ENCODE data around the gene SLITRK3. TPM values are rescaled to one million over a fixed set of nuclear protein-coding genes. Genes with fewer than 3 reads are reported as not detected.
"Not testable (repeated sequence)": the region's sequence is repeated elsewhere in the genome, so short reads cannot be mapped to it uniquely, and the experiment has no call there.

SLITRK3 gene
- total and polyA plus RNA-seq, 4 donors: 0.03 to 0.26 (median 0.24) TPM; not detected in 1

GRCh38 chr3:165169368-165169767 lies 26.8 kb downstream of the SLITRK3 start:
- no peak overlapping the region for H3K27ac ChIP-seq (ENCODE audit: low read depth in 1 of 2, low read length in 2 of 2)
- no peaks in the 10 kb centered on the region for H3K4me1 ChIP-seq (ENCODE audit: control insufficient read depth in 1 of 2, insufficient read depth in 2 of 2, low read length in 2 of 2)
- DNase-seq (no peak), ATAC-seq (ENCODE audit: low FRiP score) (no peak)
- intact Hi-C loops (cut with DNase I): no loop called here
- WGBS, 2 donors: 86 to 91% methylated on average over 6 of the region's 6 CpGs
- H3K9me3 ChIP-seq (ENCODE audit: control insufficient read depth, low read length): no peaks in the 10 kb centered on the region
- no peaks in the 10 kb centered on the region for H3K36me3 ChIP-seq (ENCODE audit: control insufficient read depth in 1 of 2, insufficient read depth in 2 of 2, low read length in 1 of 2)
- H3K27me3 ChIP-seq (ENCODE audit: control insufficient read depth in 1 of 2, insufficient read depth in 2 of 2, low read length in 1 of 2): no peaks in the 10 kb centered on the region
- H3K4me3 ChIP-seq (ENCODE audit: low read length in 2 of 2): no peak overlapping the region

DNA sequence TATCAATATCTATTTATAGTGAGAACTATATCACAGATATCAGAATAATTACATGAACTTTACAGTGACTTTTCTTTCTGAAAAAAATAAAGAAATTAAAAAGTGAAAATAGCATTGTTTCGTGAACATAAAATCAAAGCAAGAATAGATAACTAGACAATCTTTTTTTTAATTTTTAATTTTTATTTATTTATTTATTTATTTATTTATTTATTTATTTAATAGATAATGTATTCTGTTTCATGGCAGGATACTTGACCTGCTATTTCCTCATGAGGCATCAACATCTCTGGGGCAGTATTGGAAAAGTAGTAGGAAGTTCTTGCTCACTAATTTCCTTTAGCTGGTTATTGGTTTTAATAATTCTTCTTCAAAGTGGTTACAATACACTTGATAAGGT lies 33.3 kb downstream of the SLITRK3 start:
- H3K9me3 ChIP-seq (ENCODE audit: control insufficient read depth, low read length): no peaks in the 10 kb centered on the region
- no peaks in the 10 kb centered on the region for H3K4me1 ChIP-seq (ENCODE audit: control insufficient read depth in 1 of 2, insufficient read depth in 2 of 2, low read length in 2 of 2)
- no peak overlapping the region for H3K27ac ChIP-seq (ENCODE audit: low read depth in 1 of 2, low read length in 2 of 2)
- H3K27me3 ChIP-seq (ENCODE audit: control insufficient read depth in 1 of 2, insufficient read depth in 2 of 2, low read length in 1 of 2): no peaks in the 10 kb centered on the region
- H3K36me3 ChIP-seq (ENCODE audit: control insufficient read depth in 1 of 2, insufficient read depth in 2 of 2, low read length in 1 of 2): no peaks in the 10 kb centered on the region
- no peak overlapping the region for H3K4me3 ChIP-seq (ENCODE audit: low read length in 2 of 2)
- DNase-seq (no peak), ATAC-seq (ENCODE audit: low FRiP score) (no peak)
- intact Hi-C loops (cut with DNase I): no loop called here
- 0 to 94% methylated on average over 1 of the region's 1 CpG for WGBS, 2 donors

- intact Hi-C loops (cut with DNase I): no loop called here
- Histone ChIP-seq H3K4me3 (ENCODE audit: low read length in 2 of 2) (no peak overlapping the region), H3K4me1 (ENCODE audit: control insufficient read depth in 1 of 2, insufficient read depth in 2 of 2, low read length in 2 of 2) (no peaks in the 10 kb centered on the region), H3K27me3 (ENCODE audit: control insufficient read depth in 1 of 2, insufficient read depth in 2 of 2, low read length in 1 of 2) (no peaks in the 10 kb centered on the region), H3K27ac (ENCODE audit: low read depth in 1 of 2, low read length in 2 of 2) (no peak overlapping the region), H3K36me3 (ENCODE audit: control insufficient read depth in 1 of 2, insufficient read depth in 2 of 2, low read length in 1 of 2) (no peaks in the 10 kb centered on the region), H3K9me3 (ENCODE audit: control insufficient read depth, low read length) (no peaks in the 10 kb centered on the region)
- ATAC-seq (ENCODE audit: low FRiP score) (no peak), DNase-seq (no peak)
- 14 to 30% methylated on average over 1 of the region's 1 CpG for WGBS, 2 donors
These were observed 36.3 kb downstream of the SLITRK3 start for GRCh38 chr3:165159760-165160421.

- no peaks in the 10 kb centered on the region for H3K9me3 ChIP-seq (ENCODE audit: control insufficient read depth, low read length)
- no peak overlapping the region for H3K27ac ChIP-seq (ENCODE audit: low read depth in 1 of 2, low read length in 2 of 2)
- H3K27me3 ChIP-seq (ENCODE audit: control insufficient read depth in 1 of 2, insufficient read depth in 2 of 2, low read length in 1 of 2): no peaks in the 10 kb centered on the region
- intact Hi-C loops (cut with DNase I): no loop called here
- 82% methylated on average over 2 of the region's 2 CpGs for WGBS, 2 donors
- no peaks in the 10 kb centered on the region for H3K36me3 ChIP-seq (ENCODE audit: control insufficient read depth in 1 of 2, insufficient read depth in 2 of 2, low read length in 1 of 2)
- no peak overlapping the region for H3K4me3 ChIP-seq (ENCODE audit: low read length in 2 of 2)
- H3K4me1 ChIP-seq (ENCODE audit: control insufficient read depth in 1 of 2, insufficient read depth in 2 of 2, low read length in 2 of 2): no peaks in the 10 kb centered on the region
- no peak for DNase-seq
- ATAC-seq (ENCODE audit: low FRiP score): no peak
These were observed 38.2 kb downstream of the SLITRK3 start for GRCh38 chr3:165158011-165158410.

DNA sequence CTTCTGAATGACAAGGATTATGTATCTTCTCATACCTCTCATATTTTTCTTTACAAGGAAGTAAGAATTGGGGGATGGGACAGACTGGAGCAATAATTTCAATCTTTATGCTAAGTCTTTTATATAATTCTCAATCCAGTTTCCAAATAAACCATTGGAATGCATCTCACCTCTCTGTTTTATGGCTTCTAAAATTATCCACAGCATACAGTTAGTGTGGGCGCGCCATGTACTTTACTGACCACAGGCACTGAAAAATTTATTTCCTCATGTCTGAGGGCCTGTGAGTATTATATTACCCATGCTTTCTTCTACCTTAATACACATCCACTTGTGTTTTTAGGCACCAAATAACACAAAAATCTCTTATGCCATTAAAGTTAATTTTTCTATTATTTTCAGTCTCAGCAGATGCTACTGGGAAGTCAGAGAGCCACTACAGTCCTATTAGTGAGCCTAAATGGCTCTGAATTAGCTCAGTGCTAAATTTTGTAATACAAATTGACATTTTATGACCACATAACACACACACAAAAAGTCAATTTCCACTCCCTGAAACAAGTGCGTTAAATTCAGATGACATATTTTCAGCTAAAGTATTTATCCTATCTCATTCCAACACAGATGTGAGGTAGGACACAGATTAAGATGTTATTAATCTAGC lies 39.3 kb downstream of the SLITRK3 start:
- DNase-seq (no peak), ATAC-seq (ENCODE audit: low FRiP score) (no peak)
- H3K4me1 ChIP-seq (ENCODE audit: control insufficient read depth in 1 of 2, insufficient read depth in 2 of 2, low read length in 2 of 2): no peaks in the 10 kb centered on the region
- intact Hi-C loops (cut with DNase I): no loop called here
- WGBS, 2 donors: 82 to 94% methylated on average over 3 of the region's 3 CpGs
- H3K36me3 ChIP-seq (ENCODE audit: control insufficient read depth in 1 of 2, insufficient read depth in 2 of 2, low read length in 1 of 2): no peaks in the 10 kb centered on the region
- no peaks in the 10 kb centered on the region for H3K9me3 ChIP-seq (ENCODE audit: control insufficient read depth, low read length)
- H3K27ac ChIP-seq (ENCODE audit: low read depth in 1 of 2, low read length in 2 of 2): no peak overlapping the region
- H3K27me3 ChIP-seq (ENCODE audit: control insufficient read depth in 1 of 2, insufficient read depth in 2 of 2, low read length in 1 of 2): no peaks in the 10 kb centered on the region
- no peak overlapping the region for H3K4me3 ChIP-seq (ENCODE audit: low read length in 2 of 2)

- intact Hi-C loops (cut with DNase I): no loop called here
- 93 to 94% methylated on average over 4 of the region's 4 CpGs for WGBS, 2 donors
- ATAC-seq (ENCODE audit: low FRiP score): no peak
These were observed 47.2 kb downstream of the SLITRK3 start for GRCh38 chr3:165148876-165149441.

DNA sequence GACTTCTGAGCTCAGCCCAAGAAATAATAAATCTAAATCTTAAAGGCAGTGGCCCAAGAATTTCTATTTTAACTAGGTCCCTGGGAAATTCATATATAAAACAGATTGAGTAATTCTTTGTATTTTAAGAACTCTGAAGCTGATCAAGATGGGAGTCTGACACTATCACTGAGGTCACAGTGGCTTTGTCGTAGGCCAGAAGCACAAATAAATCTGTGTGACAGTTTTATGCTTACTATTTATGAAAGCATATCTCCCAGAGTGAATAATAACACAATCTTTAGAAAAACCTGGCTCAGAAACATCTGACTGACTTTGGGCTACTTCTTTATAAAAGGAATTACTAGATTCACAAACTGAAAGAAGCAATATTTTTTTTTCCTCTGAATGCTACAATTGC lies 51.9 kb downstream of the SLITRK3 start:
- intact Hi-C loops (cut with DNase I): no loop called here
- ATAC-seq (ENCODE audit: low FRiP score) (no peak), DNase-seq (no peak)
- 22 to 41% methylated on average over 1 of the region's 1 CpG for WGBS, 2 donors
- Histone ChIP-seq H3K36me3 (ENCODE audit: control insufficient read depth in 1 of 2, insufficient read depth in 2 of 2, low read length in 1 of 2) (no peaks in the 10 kb centered on the region), H3K27me3 (ENCODE audit: control insufficient read depth in 1 of 2, insufficient read depth in 2 of 2, low read length in 1 of 2) (no peaks in the 10 kb centered on the region), H3K9me3 (ENCODE audit: control insufficient read depth, low read length) (no peaks in the 10 kb centered on the region), H3K4me3 (ENCODE audit: low read length in 2 of 2) (no peak overlapping the region), H3K4me1 (ENCODE audit: control insufficient read depth in 1 of 2, insufficient read depth in 2 of 2, low read length in 2 of 2) (no peaks in the 10 kb centered on the region), H3K27ac (ENCODE audit: low read depth in 1 of 2, low read length in 2 of 2) (no peak overlapping the region)

More at GRCh38 chr3:165148876-165149441, 47.2 kb downstream of the SLITRK3 start:
- no peaks in the 10 kb centered on the region for H3K4me1 ChIP-seq (ENCODE audit: control insufficient read depth in 1 of 2, insufficient read depth in 2 of 2, low read length in 2 of 2)
- no peaks in the 10 kb centered on the region for H3K9me3 ChIP-seq (ENCODE audit: control insufficient read depth, low read length)
- H3K4me3 ChIP-seq (ENCODE audit: low read length in 2 of 2): no peak overlapping the region
- DNase-seq: no peak
- no peaks in the 10 kb centered on the region for H3K36me3 ChIP-seq (ENCODE audit: control insufficient read depth in 1 of 2, insufficient read depth in 2 of 2, low read length in 1 of 2)
- H3K27ac ChIP-seq (ENCODE audit: low read depth in 1 of 2, low read length in 2 of 2): no peak overlapping the region
- no peaks in the 10 kb centered on the region for H3K27me3 ChIP-seq (ENCODE audit: control insufficient read depth in 1 of 2, insufficient read depth in 2 of 2, low read length in 1 of 2)

DNA sequence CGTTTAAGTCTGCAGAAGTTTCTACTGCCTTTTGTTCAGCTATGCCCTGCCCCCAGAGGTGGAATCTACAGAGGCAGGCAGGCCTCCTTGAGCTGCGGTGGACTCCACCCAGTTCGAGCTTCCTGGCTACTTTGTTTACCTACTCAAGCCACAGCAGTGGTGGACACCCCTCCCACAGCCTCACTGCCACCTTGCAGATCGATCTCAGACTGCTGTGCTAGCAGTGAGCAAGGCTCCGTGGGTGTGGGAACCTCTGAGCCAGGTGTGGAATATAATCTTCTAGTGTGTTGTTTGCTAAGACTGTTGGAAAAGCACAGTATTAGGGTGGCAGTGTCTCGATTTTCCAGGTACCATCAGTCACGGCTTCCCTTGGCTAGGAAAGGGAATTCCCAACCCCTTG lies 56.3 kb downstream of the SLITRK3 start:
- H3K9me3 ChIP-seq (ENCODE audit: control insufficient read depth, low read length); H3K36me3 ChIP-seq (ENCODE audit: control insufficient read depth in 1 of 2, insufficient read depth in 2 of 2, low read length in 1 of 2); DNase-seq; H3K27ac ChIP-seq (ENCODE audit: low read depth in 1 of 2, low read length in 2 of 2); ATAC-seq (ENCODE audit: low FRiP score); H3K4me1 ChIP-seq (ENCODE audit: control insufficient read depth in 1 of 2, insufficient read depth in 2 of 2, low read length in 2 of 2); intact Hi-C loops (cut with DNase I); H3K4me3 ChIP-seq (ENCODE audit: low read length in 2 of 2); H3K27me3 ChIP-seq (ENCODE audit: control insufficient read depth in 1 of 2, insufficient read depth in 2 of 2, low read length in 1 of 2): not testable (repeated sequence)
- WGBS, 2 donors: 75 to 78% methylated on average over 7 of the region's 7 CpGs

Data from aorta (tissue), 5 donors.